Coronary artery (tissue), 2 donors: ENCODE results near the gene ACR.

ENCODE experiments used
- DNase-seq: peaks from one replicate; pipeline ENCODE4 v3.0.0-alpha.2; 2017; ENCODE audit warnings: low spot score
- H3K27ac ChIP-seq, 2 donors: fragments of 200-600 bp; sonication (generic); one replicate each; pipeline ENCODE4 v1.5.1; 2016 to 2019
- H3K4me3 ChIP-seq: fragments of 200-600 bp; sonication (generic); 2 replicates; pipeline ENCODE4 v1.5.1; 2016; ENCODE audit warnings: mild to moderate bottlenecking, moderate library complexity
- CTCF ChIP-seq: fragments of 200-600 bp; sonication (generic); IDR thresholded peaks from one replicate; pipeline ENCODE4 v1.5.1; 2019; ENCODE audit warnings: antibody characterized with exemption

ACR gene

GRCh38 chr22:50703726-50704509, 34.1 kb upstream of the ACR start:
- DNase-seq, result no peak
- TF ChIP-seq CTCF, result no peak
- H3K27ac ChIP-seq, result no peak overlapping the region
- H3K4me3 ChIP-seq, result no peak overlapping the region

GRCh38 chr22:50704510-50705218, 33.3 kb upstream of the ACR start:
- H3K27ac ChIP-seq, result no peak overlapping the region
- TF ChIP-seq CTCF, result no peak
- no peak overlapping the region for H3K4me3 ChIP-seq
- no peak for DNase-seq

GRCh38 chr22:50705219-50705691, 32.7 kb upstream of the ACR start:
- Histone ChIP-seq H3K27ac (no peak overlapping the region), H3K4me3 (no peak overlapping the region)
- no peak for TF ChIP-seq CTCF
- no peak for DNase-seq

- no peak for TF ChIP-seq CTCF
- H3K27ac ChIP-seq, result no peak overlapping the region
- no peak overlapping the region for H3K4me3 ChIP-seq
- DNase-seq, result no peak
Measured at GRCh38 chr22:50705851-50706351, 32.1 kb upstream of the ACR start.

- TF ChIP-seq CTCF, result no peak
- no peak for DNase-seq
- Histone ChIP-seq H3K27ac (no peak overlapping the region), H3K4me3 (no peak overlapping the region)
Measured at GRCh38 chr22:50706481-50707125, 31.4 kb upstream of the ACR start.

GRCh38 chr22:50708474-50708873, 29.5 kb upstream of the ACR start:
- no peak for TF ChIP-seq CTCF
- no peak overlapping the region for H3K4me3 ChIP-seq
- no peak for DNase-seq
- no peak overlapping the region for H3K27ac ChIP-seq
